ENCODE data around the gene INSIG1. TPM values are rescaled to one million over a fixed set of nuclear protein-coding genes. Genes with fewer than 3 reads are reported as not detected.

INSIG1 gene
- total and polyA plus RNA-seq, 2 donors (not counting 3 experiments of a cell fraction or from before 2014, with no cell fraction given) = 79.3 to 102 TPM

DNA sequence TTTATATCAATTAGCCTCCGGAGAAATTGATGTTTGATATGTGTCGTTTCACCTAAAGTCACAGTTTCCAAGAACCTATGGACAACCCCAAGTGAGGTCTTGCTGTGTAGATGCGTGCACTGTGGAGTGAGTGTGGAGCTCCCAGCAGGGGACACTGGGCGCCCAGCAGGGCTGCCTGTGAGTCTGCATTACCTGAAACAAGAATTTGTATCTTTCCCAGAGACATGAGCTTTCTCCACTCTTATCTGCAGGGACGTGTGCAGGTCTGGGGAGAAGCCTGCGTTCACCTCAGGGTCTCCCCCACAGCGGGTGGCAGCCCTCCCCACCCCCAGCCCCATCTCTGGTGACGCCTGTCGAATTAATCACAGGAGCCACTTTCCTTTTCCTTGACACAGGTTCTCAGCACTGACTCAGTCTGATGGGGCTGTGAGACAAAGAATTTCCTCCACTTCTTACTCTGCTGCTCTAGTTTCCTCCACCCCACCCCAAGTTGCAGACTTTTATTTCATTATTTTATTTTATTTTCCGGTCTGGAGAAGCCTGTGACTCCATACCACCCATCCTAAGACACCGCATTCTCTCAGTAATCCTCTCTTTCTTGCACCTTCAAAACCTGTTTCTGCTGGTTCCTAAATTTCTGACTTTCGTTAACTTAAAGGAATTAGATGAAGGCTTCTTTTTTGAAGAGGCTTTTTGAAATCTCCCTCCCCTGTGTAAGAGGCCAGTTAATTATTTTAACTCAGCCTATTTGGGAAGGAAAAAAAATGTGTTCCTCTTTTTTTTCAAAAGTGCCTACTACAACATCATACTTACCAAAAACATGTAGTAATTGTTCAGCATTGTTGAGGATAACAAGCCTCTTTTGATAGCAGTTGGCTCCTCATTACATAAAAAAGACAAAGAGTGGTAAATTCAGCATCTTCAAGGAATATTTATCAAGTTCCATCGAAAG, 17.0 kb upstream of the INSIG1 start:
- dilution Hi-C loops (cut with MboI; ENCODE audit: extremely low pct_ligation_motif_present, low sequenced_read_pairs) (no loop called here), intact Hi-C loops (cut with micrococcal nuclease) (loop anchor here (1.0 kb wide), 1 partner anchor 11 kb away; no protein-coding TSS in a partner anchor)
- DNase-seq (ENCODE audit: low read depth, low spot score) (no peak), FAIRE-seq (no peak)
- Histone ChIP-seq H3K4me2 (ENCODE audit: insufficient read depth, low read length) (peak overlapping the region; percentile 19), H3K9me1 (replicated peaks; ENCODE audit: control insufficient read depth, extremely low read depth, insufficient read depth, low read length) (no peaks in the 10 kb centered on the region), H3K27me3 (ENCODE audit: control insufficient read depth in 2 of 2, insufficient read depth in 2 of 2, low read length in 2 of 2) (no peaks in the 10 kb centered on the region), H3K4me1 (ENCODE audit: control insufficient read depth, extremely low read depth, insufficient read depth, low read length) (peaks cover 23% of the 10 kb centered on the region), H3K36me3 (ENCODE audit: control insufficient read depth in 2 of 2, extremely low read depth in 1 of 2, insufficient read depth in 2 of 2, low read length in 2 of 2) (no peaks in the 10 kb centered on the region), H3K4me3 (replicated peaks in 1 of 3; ENCODE audit: insufficient read depth in 1 of 3, low read depth in 1 of 3, low read length in 3 of 3) (no peak overlapping the region), H2AFZ (ENCODE audit: low read depth, low read length) (peak overlapping the region; percentile 9), H3K27ac (ENCODE audit: insufficient read depth, low read depth, low read length) (no peak overlapping the region), H3K9ac (replicated peaks; ENCODE audit: extremely low read depth, insufficient read depth, low read length) (no peak overlapping the region), H4K20me1 (replicated peaks; ENCODE audit: control insufficient read depth, extremely low read depth, insufficient read depth, low read length) (no peaks in the 10 kb centered on the region), H3K79me2 (ENCODE audit: control insufficient read depth, insufficient read depth, low read length) (no peaks in the 10 kb centered on the region), H3K9me3 (replicated peaks; ENCODE audit: control insufficient read depth, insufficient read depth, low read length) (no peaks in the 10 kb centered on the region)
- ChIA-PET CTCF (no interaction called here), POLR2A (no interaction called here)
- BruUV-seq (replicated peaks) = no TSS peak
- TF ChIP-seq EZH2 (IDR thresholded peaks at IDR 0.05; ENCODE audit: borderline replicate concordance, low read depth, low read length, severe bottlenecking) = no peak
- peak; percentile 40 for TF ChIP-seq FOS (IDR thresholded peaks at IDR 0.05; ENCODE audit: borderline replicate concordance, insufficient read depth, low read length)

DNA sequence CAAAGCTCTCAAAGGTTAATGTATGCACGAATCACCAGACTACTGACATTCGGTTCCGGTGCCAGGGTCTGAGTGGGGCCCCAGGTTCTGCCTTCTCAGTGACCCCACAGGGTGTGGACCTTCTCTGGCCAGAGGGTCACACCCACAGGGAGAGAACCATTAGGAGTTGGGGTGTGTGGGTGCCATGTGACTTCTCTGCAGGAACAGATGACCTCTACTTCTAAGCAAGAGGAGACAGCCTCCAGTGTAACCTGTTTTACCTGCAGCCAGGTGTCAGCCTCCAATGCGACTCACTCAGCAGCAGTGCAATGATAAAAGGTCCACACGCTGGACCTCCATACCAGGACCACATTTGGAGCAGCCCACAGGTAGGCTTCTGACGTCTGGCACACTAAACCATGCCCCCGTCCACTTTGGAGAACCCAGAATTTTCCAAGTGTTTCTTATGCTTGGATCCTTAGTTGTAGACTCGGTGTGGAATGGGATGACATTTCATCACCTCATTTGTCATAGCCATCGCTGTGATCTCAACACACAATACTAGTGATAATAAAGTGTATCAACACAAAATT, 16.2 kb upstream of the INSIG1 start:
- no peak overlapping the region for H3K9ac ChIP-seq (replicated peaks; ENCODE audit: extremely low read depth, insufficient read depth, low read length)
- TF ChIP-seq, protein P1, sequence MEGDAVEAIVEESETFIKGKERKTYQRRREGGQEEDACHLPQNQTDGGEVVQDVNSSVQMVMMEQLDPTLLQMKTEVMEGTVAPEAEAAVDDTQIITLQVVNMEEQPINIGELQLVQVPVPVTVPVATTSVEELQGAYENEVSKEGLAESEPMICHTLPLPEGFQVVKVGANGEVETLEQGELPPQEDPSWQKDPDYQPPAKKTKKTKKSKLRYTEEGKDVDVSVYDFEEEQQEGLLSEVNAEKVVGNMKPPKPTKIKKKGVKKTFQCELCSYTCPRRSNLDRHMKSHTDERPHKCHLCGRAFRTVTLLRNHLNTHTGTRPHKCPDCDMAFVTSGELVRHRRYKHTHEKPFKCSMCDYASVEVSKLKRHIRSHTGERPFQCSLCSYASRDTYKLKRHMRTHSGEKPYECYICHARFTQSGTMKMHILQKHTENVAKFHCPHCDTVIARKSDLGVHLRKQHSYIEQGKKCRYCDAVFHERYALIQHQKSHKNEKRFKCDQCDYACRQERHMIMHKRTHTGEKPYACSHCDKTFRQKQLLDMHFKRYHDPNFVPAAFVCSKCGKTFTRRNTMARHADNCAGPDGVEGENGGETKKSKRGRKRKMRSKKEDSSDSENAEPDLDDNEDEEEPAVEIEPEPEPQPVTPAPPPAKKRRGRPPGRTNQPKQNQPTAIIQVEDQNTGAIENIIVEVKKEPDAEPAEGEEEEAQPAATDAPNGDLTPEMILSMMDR (IDR thresholded peaks at IDR 0.05; ENCODE audit: extremely low read depth in 1 of 2, insufficient read depth in 1 of 2, low read depth in 1 of 2, low read length in 2 of 2) = no peak
- TF ChIP-seq FOS (IDR thresholded peaks at IDR 0.05; ENCODE audit: borderline replicate concordance, insufficient read depth, low read length) (no peak), GATA2 (IDR thresholded peaks at IDR 0.05; ENCODE audit: insufficient read depth, insufficient read length, low read depth, low read length) (no peak), MAX (IDR thresholded peaks at IDR 0.05; ENCODE audit: insufficient read depth, insufficient read length) (no peak), JUN (IDR thresholded peaks at IDR 0.05; ENCODE audit: borderline replicate concordance, insufficient read depth, insufficient read length, low read depth) (no peak), POLR2A (IDR thresholded peaks at IDR 0.05; ENCODE audit: low read depth, low read length) (no peak), MYC (IDR thresholded peaks at IDR 0.05; ENCODE audit: low read depth, low read length) (no peak), POLR2AphosphoS5 (IDR thresholded peaks at IDR 0.05; ENCODE audit: insufficient read depth, low read depth, low read length) (no peak), EZH2 (IDR thresholded peaks at IDR 0.05; ENCODE audit: borderline replicate concordance, low read depth, low read length, severe bottlenecking) (no peak)
- POLR2A ChIA-PET = no interaction called here
- dilution Hi-C loops (cut with MboI; ENCODE audit: extremely low pct_ligation_motif_present, low sequenced_read_pairs) (no loop called here), intact Hi-C loops (cut with micrococcal nuclease) (loop anchor here (1.0 kb wide), 1 partner anchor 10 kb away; no protein-coding TSS in a partner anchor)
- no peaks in the 10 kb centered on the region for H3K9me3 ChIP-seq (replicated peaks; ENCODE audit: control insufficient read depth, insufficient read depth, low read length)
- H3K4me3 ChIP-seq (replicated peaks in 1 of 3; ENCODE audit: insufficient read depth in 1 of 3, low read depth in 1 of 3, low read length in 3 of 3) = no peak overlapping the region
- H3K79me2 ChIP-seq (ENCODE audit: control insufficient read depth, insufficient read depth, low read length) = no peaks in the 10 kb centered on the region
- no peak overlapping the region for H2AFZ ChIP-seq (ENCODE audit: low read depth, low read length)
- no peaks in the 10 kb centered on the region for H3K36me3 ChIP-seq (ENCODE audit: control insufficient read depth in 2 of 2, extremely low read depth in 1 of 2, insufficient read depth in 2 of 2, low read length in 2 of 2)
- no peaks in the 10 kb centered on the region for H3K27me3 ChIP-seq (ENCODE audit: control insufficient read depth in 2 of 2, insufficient read depth in 2 of 2, low read length in 2 of 2)
- FAIRE-seq (no peak), DNase-seq (ENCODE audit: low read depth, low spot score) (no peak)
- peaks cover 23% of the 10 kb centered on the region for H3K4me1 ChIP-seq (ENCODE audit: control insufficient read depth, extremely low read depth, insufficient read depth, low read length)
- no peaks in the 10 kb centered on the region for H4K20me1 ChIP-seq (replicated peaks; ENCODE audit: control insufficient read depth, extremely low read depth, insufficient read depth, low read length)
- CTCF ChIA-PET = no interaction called here
- H3K27ac ChIP-seq (ENCODE audit: insufficient read depth, low read depth, low read length) = no peak overlapping the region
- BruUV-seq (replicated peaks) = no TSS peak
- H3K9me1 ChIP-seq (replicated peaks; ENCODE audit: control insufficient read depth, extremely low read depth, insufficient read depth, low read length) = no peaks in the 10 kb centered on the region
- H3K4me2 ChIP-seq (ENCODE audit: insufficient read depth, low read length) = no peak overlapping the region
